Measurements from ENCODE around the gene CEP170B.
A peak's percentile ranks its signal among the peaks of the same experiment; 100 is the strongest.
"Not testable (repeated sequence)": the region's sequence is repeated elsewhere in the genome, so short reads cannot be mapped to it uniquely, and the experiment has no call there.

The CEP170B gene

DNA sequence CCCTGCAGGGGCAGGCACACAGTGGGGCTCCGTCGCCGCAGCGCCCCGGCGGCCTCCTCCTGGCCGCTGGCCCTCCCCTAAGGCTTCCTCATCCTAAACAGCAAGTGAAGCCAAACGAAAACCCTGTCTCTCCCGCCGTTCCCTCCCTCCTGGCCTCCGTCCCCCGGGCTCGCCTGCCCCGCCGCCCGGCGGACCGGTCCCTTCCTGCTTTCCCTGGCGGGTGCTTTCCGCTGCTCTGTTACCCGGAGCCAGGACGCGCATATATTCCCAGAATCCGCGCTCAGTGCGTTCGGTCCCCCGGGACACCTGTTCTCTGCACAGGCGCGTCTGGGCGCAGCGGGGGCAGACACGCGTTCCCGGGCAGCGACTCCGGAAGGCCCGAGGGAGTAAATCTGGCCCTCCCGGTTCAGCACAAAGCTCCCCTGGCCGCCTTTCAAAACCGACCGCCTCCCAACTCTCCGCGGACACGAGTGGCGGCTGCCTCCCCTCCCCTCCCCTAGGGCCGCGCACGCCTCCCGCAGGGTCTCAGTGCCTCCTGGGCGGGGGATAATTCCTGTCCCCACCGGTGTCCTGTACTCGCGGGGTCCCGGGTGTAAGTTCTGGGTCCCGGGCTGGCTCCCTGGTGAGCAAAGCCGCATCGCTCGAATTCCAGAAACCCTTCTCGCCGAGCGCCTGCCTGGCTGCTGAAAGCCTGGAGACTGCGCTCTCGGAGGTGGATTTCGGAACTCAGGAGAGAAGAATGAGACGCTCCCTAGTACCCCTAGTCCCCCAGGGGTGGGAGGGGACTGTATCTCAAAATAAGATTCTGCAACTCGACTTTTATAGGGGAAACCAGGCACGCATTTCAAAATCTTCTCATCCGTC, 21.4 kb upstream of the CEP170B start:
- DNase-seq (ENCODE audit: low read depth, low spot score), result peak; percentile 62

DNA sequence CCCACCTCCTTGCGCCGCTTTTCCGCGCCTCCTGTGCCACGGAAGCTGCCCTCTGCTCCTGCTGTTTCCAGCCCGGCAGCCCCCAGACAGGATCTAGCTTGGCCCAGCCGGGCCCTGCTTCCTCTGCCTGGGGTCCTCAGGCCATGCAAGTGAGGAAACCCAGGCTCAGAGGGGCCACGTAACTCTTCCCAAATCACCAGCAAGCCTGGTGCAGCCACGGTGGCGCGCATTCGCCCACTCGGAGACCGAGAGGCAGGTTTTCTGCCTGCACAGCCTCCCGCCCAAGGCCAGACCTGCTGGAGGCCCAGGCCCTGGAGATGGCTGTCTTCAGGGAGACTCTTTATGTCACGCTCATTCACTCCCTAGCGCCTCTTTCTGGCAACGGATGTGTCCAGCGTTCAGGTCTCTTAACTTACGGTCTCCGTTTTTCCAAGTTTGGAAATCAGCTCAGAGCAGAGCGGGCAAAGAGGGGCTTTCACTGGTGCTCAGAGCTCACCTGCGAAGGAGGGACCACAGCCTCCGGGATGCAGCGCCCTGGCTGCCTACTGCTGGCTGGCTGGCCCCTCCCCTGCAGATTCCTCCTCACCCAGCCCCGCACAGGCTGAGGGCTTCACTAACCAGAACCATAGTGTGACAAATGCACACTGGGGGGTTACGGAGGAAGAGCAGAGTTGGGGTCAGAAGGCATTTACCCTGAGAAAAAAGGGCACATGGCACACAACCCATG, 20.6 kb upstream of the CEP170B start:
- DNase-seq (ENCODE audit: low read depth, low spot score), result peak; percentile 16

- DNase-seq (ENCODE audit: low read depth, low spot score), result no peak
Observed at GRCh38 chr14:104845033-104845666, 19.9 kb upstream of the CEP170B start.

GRCh38 chr14:104845834-104846441, 19.1 kb upstream of the CEP170B start:
- DNase-seq (ENCODE audit: low read depth, low spot score), result no peak

- DNase-seq (ENCODE audit: low read depth, low spot score), result no peak
Observed at GRCh38 chr14:104852280-104852663, 12.8 kb upstream of the CEP170B start.

- DNase-seq (ENCODE audit: low read depth, low spot score), result no peak
Observed at GRCh38 chr14:104855532-104856090, 9.5 kb upstream of the CEP170B start.

GRCh38 chr14:104856157-104856868, 8.8 kb upstream of the CEP170B start:
- no peak for DNase-seq (ENCODE audit: low read depth, low spot score)

DNA sequence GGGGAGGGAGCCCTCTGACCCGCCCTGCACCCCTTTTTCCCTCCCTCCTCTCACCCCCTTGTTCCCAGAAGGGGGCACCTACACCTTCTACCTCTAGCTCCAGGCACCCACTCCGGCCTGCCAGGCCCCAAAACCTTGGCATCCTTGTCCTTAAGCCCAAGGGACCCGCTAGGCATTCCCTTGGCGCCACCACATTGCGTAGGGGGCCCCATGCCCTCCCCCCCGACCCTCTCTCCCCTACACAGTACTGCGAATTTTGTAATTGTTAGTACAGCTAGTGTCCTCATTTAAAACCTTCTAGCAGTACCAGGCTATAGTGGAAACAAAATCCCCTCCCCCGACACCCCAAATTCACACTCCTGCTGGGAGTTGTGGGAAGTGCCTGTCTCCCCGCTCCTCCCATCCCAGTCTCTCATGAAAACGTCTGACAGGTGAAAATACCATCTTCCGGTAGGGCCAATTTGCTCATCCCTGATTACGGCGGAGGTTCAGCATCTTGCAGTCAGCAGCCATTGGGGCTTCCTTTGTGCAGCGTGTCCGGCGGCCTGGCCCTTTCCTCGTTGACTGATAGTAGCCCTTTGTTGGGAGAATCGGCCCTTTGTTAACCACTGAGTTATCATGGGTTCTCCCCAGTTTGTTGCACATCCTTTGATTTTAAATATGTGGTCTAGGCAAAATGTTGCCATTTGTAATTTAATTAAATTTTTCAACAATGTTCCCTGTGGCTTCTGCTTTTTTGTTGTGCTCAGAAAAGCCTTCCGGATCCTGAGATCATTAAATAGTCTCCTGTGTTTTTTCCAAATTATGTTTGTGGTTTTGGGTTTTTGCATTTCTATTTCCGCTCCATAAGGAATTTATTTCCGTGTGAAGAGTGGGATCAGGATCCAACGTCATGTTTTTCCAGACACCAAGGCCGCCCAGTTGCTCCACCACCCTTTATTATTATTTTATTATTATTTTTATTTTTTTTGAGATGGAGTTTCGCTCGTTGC, 7.9 kb upstream of the CEP170B start:
- no peak for DNase-seq (ENCODE audit: low read depth, low spot score)

GRCh38 chr14:104857931-104858330, 7.1 kb upstream of the CEP170B start:
- not testable (repeated sequence) for DNase-seq (ENCODE audit: low read depth, low spot score)

- DNase-seq (ENCODE audit: low read depth, low spot score), result no peak
Observed at GRCh38 chr14:104858811-104859426, 6.1 kb upstream of the CEP170B start.

GRCh38 chr14:104859900-104860299, 5.2 kb upstream of the CEP170B start:
- no peak for DNase-seq (ENCODE audit: low read depth, low spot score)

GRCh38 chr14:104860414-104860813, 4.7 kb upstream of the CEP170B start:
- DNase-seq (ENCODE audit: low read depth, low spot score), result no peak

DNA sequence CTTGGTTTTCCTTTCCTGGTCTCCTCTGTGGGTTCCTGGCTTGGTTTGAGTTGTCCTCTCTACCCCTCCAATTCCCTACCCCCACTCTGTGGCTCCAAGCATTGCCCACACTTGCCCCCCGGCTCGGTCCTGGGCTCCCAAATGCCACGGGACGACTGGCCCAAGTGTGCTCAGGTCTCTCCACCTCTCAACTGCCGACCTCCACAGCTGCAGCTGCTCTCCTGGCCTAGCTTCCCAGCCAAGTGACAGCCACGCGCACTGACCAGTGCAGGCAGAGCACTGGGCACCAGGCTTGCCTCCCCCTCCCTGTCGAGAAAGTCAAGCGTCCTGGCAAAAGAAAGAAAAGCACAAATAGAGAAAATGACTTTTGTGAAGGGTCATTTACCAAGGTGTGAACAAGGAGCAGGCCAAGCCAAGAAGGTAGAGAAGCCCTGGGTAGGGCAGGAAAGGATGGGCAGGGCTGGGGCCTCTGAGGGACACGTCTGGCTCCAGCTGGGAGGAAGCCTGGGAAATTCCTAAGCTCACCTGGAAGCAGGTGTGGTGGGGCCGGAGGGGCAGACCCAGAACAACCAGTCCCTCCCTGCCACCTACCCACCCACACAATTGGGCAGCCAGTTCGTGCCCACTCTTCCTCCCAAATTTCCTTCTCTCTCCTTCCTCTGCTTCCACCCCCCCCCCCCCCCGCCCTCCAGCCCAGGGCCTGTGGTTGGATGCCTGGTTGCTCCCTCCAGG, 1.8 kb upstream of the CEP170B start:
- no peak for DNase-seq (ENCODE audit: low read depth, low spot score)

DNA sequence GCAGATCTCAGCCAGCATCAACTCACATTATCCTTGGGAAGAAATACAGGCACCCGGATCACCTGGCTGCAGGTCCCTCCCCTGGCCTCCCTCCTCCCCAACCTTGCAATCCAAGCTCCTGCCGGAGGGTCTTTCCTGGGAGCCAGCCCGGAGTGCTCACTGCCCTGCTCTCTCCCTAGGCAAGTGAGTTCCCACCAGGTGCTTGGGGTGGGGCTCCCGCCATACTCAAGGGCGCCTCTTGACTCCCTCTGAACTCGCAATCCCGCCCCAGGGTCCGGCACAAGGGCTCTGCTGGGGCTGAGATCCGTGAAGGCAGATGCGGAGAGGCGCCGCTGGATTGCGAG, 1.2 kb upstream of the CEP170B start:
- DNase-seq (ENCODE audit: low read depth, low spot score), result no peak

DNA sequence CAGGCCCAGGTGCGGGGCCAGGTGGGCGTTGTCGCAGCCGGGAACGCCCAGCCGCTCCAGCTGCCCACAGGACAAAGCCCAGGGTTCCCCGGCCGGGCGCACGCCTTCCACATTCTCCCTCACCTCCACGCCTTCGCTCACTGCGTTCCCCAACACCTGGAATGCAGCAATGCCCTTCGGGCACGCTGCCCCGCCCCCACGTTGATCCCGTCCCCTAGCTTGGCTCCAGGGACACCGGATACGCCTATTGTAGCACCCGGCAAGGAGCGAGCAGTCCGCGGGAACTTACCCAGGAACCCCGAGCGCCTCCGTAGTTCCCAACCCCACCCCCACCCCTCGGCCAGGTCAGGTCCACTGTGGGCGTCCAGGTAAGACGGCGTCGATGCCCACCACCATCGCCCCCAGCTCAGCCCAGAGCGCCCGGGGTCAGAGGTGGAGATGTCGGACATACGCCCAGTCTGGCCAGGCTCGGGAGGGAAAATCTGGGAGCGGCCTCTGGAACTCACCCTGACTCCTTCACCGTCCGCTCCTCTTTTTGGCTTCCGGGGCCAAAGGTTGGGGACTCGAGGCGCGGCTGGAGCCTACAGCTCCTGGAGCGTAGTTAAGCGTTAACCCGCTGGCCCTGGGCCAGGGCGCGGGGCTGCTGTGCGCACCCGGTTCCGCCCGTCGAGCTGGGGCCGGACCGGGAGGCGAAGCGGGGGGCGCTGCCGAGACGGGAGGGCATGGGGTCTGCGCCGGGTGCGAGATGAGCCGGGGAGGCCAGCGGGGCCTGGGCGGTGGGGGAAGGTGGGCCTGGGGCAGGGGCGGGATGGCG, 594 bp upstream of the CEP170B start:
- DNase-seq (ENCODE audit: low read depth, low spot score), result peak; percentile 26

DNA sequence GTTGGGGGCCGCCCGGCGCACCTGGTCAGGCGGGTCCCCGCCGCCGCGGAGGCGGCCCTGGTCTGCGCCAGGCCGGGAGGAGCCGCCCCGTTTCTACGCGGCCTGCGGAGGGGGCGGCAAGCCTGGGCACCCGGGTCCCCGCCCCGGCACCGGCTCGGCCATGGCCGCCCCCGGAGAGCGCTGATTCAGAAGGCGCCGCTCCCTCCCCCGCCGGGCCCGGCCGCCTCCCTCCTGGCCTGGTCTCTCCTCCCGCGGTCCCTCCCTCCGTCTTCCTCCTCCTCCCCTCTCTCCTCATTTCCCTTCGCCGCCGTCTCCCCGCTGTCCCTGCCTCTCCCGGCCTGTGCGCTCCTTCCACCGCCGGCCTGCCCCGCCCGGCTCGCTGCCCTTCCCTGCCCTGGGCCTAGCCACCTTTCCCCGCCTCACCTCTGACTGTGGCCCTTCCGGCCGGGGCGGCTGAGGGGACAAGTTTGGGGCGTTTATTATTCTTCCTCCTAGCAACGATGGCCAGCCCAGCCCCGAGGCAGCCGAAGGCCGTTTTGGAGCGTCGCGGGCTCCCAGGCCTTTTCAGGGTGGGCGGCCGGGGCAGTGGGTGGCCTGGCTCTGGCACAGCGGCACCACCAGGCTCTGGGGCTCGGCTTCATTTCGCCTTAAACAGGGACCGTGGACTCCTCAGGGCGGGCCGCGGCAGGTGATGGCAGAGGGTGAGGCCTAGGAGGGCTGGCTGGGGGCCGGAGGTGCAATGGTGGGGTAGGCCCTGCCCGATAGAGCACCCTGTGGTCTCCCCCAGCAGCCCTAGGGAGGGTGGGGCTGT, 768 bp downstream of the CEP170B start:
- DNase-seq (ENCODE audit: low read depth, low spot score), result peak; percentile 84
